HepG2 (cell line): ENCODE results near the gene KAT7. TPM values are rescaled to one million over a fixed set of nuclear protein-coding genes. Genes with fewer than 3 reads are reported as not detected.

Experiments
- ATRX ChIP-seq: sonication (generic); formaldehyde crosslinking; IDR thresholded peaks from 2 replicates; pipeline ENCODE4 v1.4.0; 2020; ENCODE audit warnings: missing genetic modification reagents, borderline replicate concordance
- BRD4 ChIP-seq: sonication (generic); formaldehyde crosslinking; IDR thresholded peaks from 2 replicates; pipeline ENCODE4 v1.4.0; 2020; ENCODE audit warnings: missing genetic modification reagents
- HMG20B ChIP-seq: conservative IDR thresholded peaks from 2 replicates; pipeline ENCODE4 v1.6.1; 2016; ENCODE audit warnings: missing genetic modification reagents, missing compliant biosample characterization
- HNF1B ChIP-seq: sonication (generic); formaldehyde crosslinking; IDR thresholded peaks from 2 replicates; pipeline ENCODE4 v1.5.1; 2020; ENCODE audit warnings: mild to moderate bottlenecking, moderate library complexity, missing genetic modification reagents
- HOXA9 ChIP-seq: sonication (generic); formaldehyde crosslinking; IDR thresholded peaks from 2 replicates; pipeline ENCODE4 v1.8.1; 2022; ENCODE audit warnings: missing genetic modification reagents, mild to moderate bottlenecking, moderate library complexity, borderline replicate concordance
- KDM2A ChIP-seq: sonication (generic); formaldehyde crosslinking; IDR thresholded peaks from 2 replicates; pipeline ENCODE4 v1.4.0; 2020; ENCODE audit warnings: low read depth, missing genetic modification reagents, borderline replicate concordance
- KDM5B ChIP-seq: sonication (generic); formaldehyde crosslinking; IDR thresholded peaks from 2 replicates; pipeline ENCODE4 v1.4.0; 2020; ENCODE audit warnings: missing genetic modification reagents, mild to moderate bottlenecking, borderline replicate concordance
- MEIS1 ChIP-seq: sonication (generic); formaldehyde crosslinking; IDR thresholded peaks from 2 replicates; pipeline ENCODE4 v1.9.0; 2021; ENCODE audit warnings: mild to moderate bottlenecking, missing genetic modification reagents, moderate library complexity, borderline replicate concordance
- NAIF1 ChIP-seq: sonication (generic); formaldehyde crosslinking; IDR thresholded peaks from 2 replicates; pipeline ENCODE4 v1.5.0; 2020; ENCODE audit warnings: mild to moderate bottlenecking, missing genetic modification reagents, borderline replicate concordance
- NFKB2 ChIP-seq: sonication (generic); formaldehyde crosslinking; IDR thresholded peaks from 2 replicates; pipeline ENCODE4 v1.4.0; 2020; ENCODE audit warnings: missing genetic modification reagents, borderline replicate concordance
- RNF219 ChIP-seq: sonication (generic); formaldehyde crosslinking; IDR thresholded peaks from 2 replicates; pipeline ENCODE4 v1.5.0; 2020; ENCODE audit warnings: mild to moderate bottlenecking, missing genetic modification reagents
- SMARCC2 ChIP-seq: fragments of 450-650 bp; IDR thresholded peaks from 2 replicates; pipeline ENCODE4 v1.6.1; 2017; ENCODE audit warnings: antibody characterized with exemption, mild to moderate bottlenecking
- SSRP1 ChIP-seq: IDR thresholded peaks from 2 replicates; pipeline ENCODE4 v1.6.1; 2016; ENCODE audit warnings: control low read depth
- ZBTB46 ChIP-seq: sonication (generic); formaldehyde crosslinking; IDR thresholded peaks from 2 replicates; pipeline ENCODE4 v1.4.0; 2020; ENCODE audit warnings: mild to moderate bottlenecking, missing genetic modification reagents, borderline replicate concordance
- ZEB1 ChIP-seq: IDR thresholded peaks from 2 replicates; pipeline ENCODE4 v1.6.1; 2012; ENCODE audit warnings: mild to moderate bottlenecking, low read depth, inconsistent platforms; ENCODE audit not compliant: insufficient replicate concordance
- ZFAT ChIP-seq: sonication (generic); formaldehyde crosslinking; conservative IDR thresholded peaks from 2 replicates; pipeline ENCODE4 v1.8.1; 2023; ENCODE audit warnings: missing genetic modification reagents, inconsistent platforms
- ZMYM4 ChIP-seq: sonication (generic); formaldehyde crosslinking; IDR thresholded peaks from 2 replicates; pipeline ENCODE4 v1.8.1; 2023; ENCODE audit warnings: mild to moderate bottlenecking, missing genetic modification reagents
- ZNF180 ChIP-seq: sonication (generic); formaldehyde crosslinking; IDR thresholded peaks from 2 replicates; pipeline ENCODE4 v1.4.0; 2020; ENCODE audit warnings: low read depth, missing genetic modification reagents, borderline replicate concordance
- ZNF432 ChIP-seq: sonication (generic); formaldehyde crosslinking; IDR thresholded peaks from 2 replicates; pipeline ENCODE4 v1.5.0; 2020; ENCODE audit warnings: missing genetic modification reagents, mild to moderate bottlenecking, borderline replicate concordance
- ZNF530 ChIP-seq: sonication (generic); formaldehyde crosslinking; IDR thresholded peaks from 2 replicates; pipeline ENCODE4 v1.5.0; 2020; ENCODE audit warnings: low read depth, mild to moderate bottlenecking, missing genetic modification reagents
- ZNF652 ChIP-seq: IDR thresholded peaks from 2 replicates; pipeline ENCODE4 v1.6.1; 2016; ENCODE audit warnings: low read depth, borderline replicate concordance
- ZNF678 ChIP-seq: sonication (generic); formaldehyde crosslinking; IDR thresholded peaks from 2 replicates; pipeline ENCODE4 v1.4.0; 2020; ENCODE audit warnings: mild to moderate bottlenecking, missing genetic modification reagents
- ZNF740 ChIP-seq: sonication (generic); formaldehyde crosslinking; IDR thresholded peaks from 2 replicates; pipeline ENCODE4 v1.4.0; 2020; ENCODE audit warnings: missing genetic modification reagents
- ZSCAN31 ChIP-seq: sonication (generic); formaldehyde crosslinking; IDR thresholded peaks from 2 replicates; pipeline ENCODE4 v1.5.0; 2020; ENCODE audit warnings: low read depth, mild to moderate bottlenecking, missing genetic modification reagents
- ZZZ3 ChIP-seq: sonication (generic); formaldehyde crosslinking; IDR thresholded peaks from 2 replicates; pipeline ENCODE4 v1.4.0; 2020; ENCODE audit warnings: missing genetic modification reagents, mild to moderate bottlenecking, borderline replicate concordance
- polyA plus RNA-seq, 8 experiments: library from polyadenylated mRNA; depleted of rRNA in 3 of 8; stranded (reverse) in 7 of 8; unstranded in 1 of 8; fragments of >200 nt; fragmentation: Illumina TruSeq in 4 of 8; extraction: Trizol in 4 of 8; gene quantifications; 2 replicates each; pipeline versions ENCODE4 v1.2.1 to v1.2.3, GENCODE V29; 2011 to 2016; ENCODE audit warnings: low read depth in 4 of 8, missing spikeins in 1 of 8, mixed read lengths in 1 of 8; ENCODE audit not compliant: insufficient read depth in 1 of 8
- total RNA-seq, 5 experiments: library from RNA; depleted of rRNA; stranded (reverse); fragments of >200 nt; fragmentation: Illumina TruSeq; extraction: Trizol; gene quantifications; 2 replicates each; pipeline ENCODE4 v1.2.3, GENCODE V29; 2016; ENCODE audit warnings: low read depth in 1 of 5

Gene KAT7
- total and polyA plus RNA-seq, 2 of the 13 experiments (the other 11 are each of a cell fraction or from before 2014, with no cell fraction given): 21.2 to 39.2 TPM

GRCh38 chr17:49747632-49748031 lies 40.8 kb upstream of the KAT7 start (continued):
- no peak for TF ChIP-seq HNF1B (CRISPR knock-in tag)
- no peak for TF ChIP-seq ZNF652 (CRISPR knock-in tag)
- no peak for TF ChIP-seq HMG20B (CRISPR knock-in tag)
- no peak for TF ChIP-seq SSRP1 (CRISPR knock-in tag)
- no peak for TF ChIP-seq HOXA9 (CRISPR knock-in tag)
- no peak for TF ChIP-seq ZNF432 (CRISPR knock-in tag)
- TF ChIP-seq ZZZ3 (CRISPR knock-in tag): no peak
- TF ChIP-seq RNF219 (CRISPR knock-in tag): no peak
- TF ChIP-seq BRD4 (CRISPR knock-in tag): no peak
- no peak for TF ChIP-seq ZNF530 (CRISPR knock-in tag)
- TF ChIP-seq SMARCC2: no peak
- no peak for TF ChIP-seq ZEB1
- TF ChIP-seq ZBTB46 (CRISPR knock-in tag): no peak
- no peak for TF ChIP-seq ZFAT (CRISPR knock-in tag)
- no peak for TF ChIP-seq KDM2A
- TF ChIP-seq ZMYM4 (CRISPR knock-in tag): 0 out of 2 replicates have a peak, but pooled peaks have one; percentile 20
- no peak for TF ChIP-seq NFKB2 (CRISPR knock-in tag)
- no peak for TF ChIP-seq ZNF678 (CRISPR knock-in tag)
- no peak for TF ChIP-seq ZNF740 (CRISPR knock-in tag)
- TF ChIP-seq ZSCAN31: no peak
- TF ChIP-seq MEIS1 (CRISPR knock-in tag): no peak
- TF ChIP-seq ZNF180: no peak
- no peak for TF ChIP-seq NAIF1 (CRISPR knock-in tag)
- TF ChIP-seq KDM5B (CRISPR knock-in tag): no peak
- no peak for TF ChIP-seq ATRX (CRISPR knock-in tag)
